Hepatocyte (in vitro differentiated cells): ENCODE measurements around the gene MAP3K20.

Experiments
- CTCF ChIP-seq: fragments of 200-600 bp; sonication (generic); IDR thresholded peaks from 2 replicates; pipeline ENCODE4 v1.5.1; 2016; ENCODE audit warnings: antibody characterized with exemption, mild to moderate bottlenecking; ENCODE audit not compliant: poor library complexity
- EZH2 ChIP-seq: fragments of 200-600 bp; sonication (generic); IDR thresholded peaks from 2 replicates; pipeline ENCODE4 v1.6.1; 2016; ENCODE audit warnings: antibody characterized with exemption, mild to moderate bottlenecking, borderline replicate concordance

DNA sequence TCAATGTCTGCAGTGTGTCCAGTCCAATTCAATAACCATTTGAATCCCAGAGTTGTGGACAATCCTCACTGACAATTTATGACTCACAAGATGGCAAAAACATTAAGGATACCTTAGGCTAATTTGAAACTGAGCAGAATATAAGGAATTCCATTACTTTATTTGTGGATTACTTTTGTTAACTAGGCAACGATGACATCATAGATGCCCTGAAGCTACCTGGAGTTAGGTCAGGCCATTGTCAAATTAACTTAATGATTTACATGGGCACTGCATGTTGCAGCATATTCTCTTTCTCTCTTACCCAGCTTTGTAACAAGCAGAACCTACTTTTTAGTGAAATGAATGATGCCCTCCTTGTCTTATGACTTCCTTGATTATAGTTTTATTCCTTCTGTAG is 179.0 kb downstream of the MAP3K20 start:
- no peak for TF ChIP-seq EZH2
- TF ChIP-seq CTCF = no peak
